CD4-positive, alpha-beta T cell (primary cell): ENCODE results near the gene ZNF467. TPM values are rescaled to one million over a fixed set of nuclear protein-coding genes. Genes with fewer than 3 reads are reported as not detected.

Experiments used
- ATAC-seq: fragments of 200-7000 bp; cut with Tn5 transposase; one replicate; pipeline ENCODE4 v1.10.0; 2022; ENCODE audit warnings: mild to moderate bottlenecking; ENCODE audit not compliant: poor library complexity
- CTCF ChIA-PET: fragments of 350-600 bp; sonication (Branson Sonifier 250); formaldehyde crosslinking; loops from one replicate; lab custom pipeline; 2021; ENCODE audit warnings: antibody characterized with exemption, inconsistent platforms; lab: Charles Lee
- POLR2A ChIA-PET: fragments of 350-600 bp; sonication (Branson Sonifier 250); formaldehyde crosslinking; loops from one replicate; lab custom pipeline; 2021; ENCODE audit warnings: antibody characterized with exemption, inconsistent platforms; lab: Charles Lee
- DNase-seq, 14 experiments: peaks; one replicate each; pipeline ENCODE4 v3.0.0-alpha.2; 2013 to 2020; ENCODE audit warnings: mixed read lengths in 2 of 14
- H3K27ac ChIP-seq, 2 donors: one replicate each; pipeline versions ENCODE4 v1.5.1 to v1.7.0; 2013; ENCODE audit warnings: low read length in 2 of 2, low read depth in 1 of 2, mild to moderate bottlenecking in 1 of 2
- H3K27me3 ChIP-seq, 2 experiments: 1 replicate in 1 of 2; 2 replicates in 1 of 2; pipeline versions ENCODE4 v1.6.1 to v1.7.0; 2013; ENCODE audit warnings: low read length in 2 of 2, control low read depth in 1 of 2, mild to moderate bottlenecking in 1 of 2, moderate library complexity in 1 of 2; ENCODE audit not compliant: insufficient read depth in 2 of 2, control insufficient read depth in 1 of 2
- H3K36me3 ChIP-seq: one replicate; pipeline ENCODE4 v1.6.1; 2013; ENCODE audit warnings: low read length, control low read depth; ENCODE audit not compliant: insufficient read depth
- H3K4me1 ChIP-seq: one replicate; pipeline ENCODE4 v1.6.1; 2013; ENCODE audit warnings: low read length, control low read depth; ENCODE audit not compliant: insufficient read depth
- H3K4me3 ChIP-seq: one replicate; pipeline ENCODE4 v1.5.1; 2013; ENCODE audit warnings: mild to moderate bottlenecking, low read length, moderate library complexity
- H3K9me3 ChIP-seq, 2 experiments: 1 replicate in 1 of 2; 2 replicates in 1 of 2; pipeline versions ENCODE4 v1.6.1 to v1.7.0; 2013; ENCODE audit warnings: low read length in 2 of 2, mild to moderate bottlenecking in 2 of 2, control low read depth in 1 of 2, moderate library complexity in 1 of 2; ENCODE audit not compliant: control insufficient read depth in 1 of 2, insufficient read depth in 1 of 2
- H3K27ac Mint-ChIP-seq: one replicate; pipeline ENCODE4 v1.8.0; 2020; ENCODE audit warnings: mixed read lengths
- H3K27me3 Mint-ChIP-seq: one replicate; pipeline ENCODE4 v1.8.0; 2021; ENCODE audit warnings: mixed read lengths
- H3K36me3 Mint-ChIP-seq: one replicate; pipeline ENCODE4 v1.8.0; 2021; ENCODE audit warnings: low read depth, mixed read lengths
- H3K4me1 Mint-ChIP-seq: one replicate; pipeline ENCODE4 v1.8.0; 2021; ENCODE audit warnings: low read depth, mixed read lengths
- H3K4me3 Mint-ChIP-seq: one replicate; pipeline ENCODE4 v1.8.0; 2020; ENCODE audit warnings: mild to moderate bottlenecking, mixed read lengths
- H3K9me3 Mint-ChIP-seq: one replicate; pipeline ENCODE4 v1.8.0; 2020; ENCODE audit warnings: mixed read lengths
- CTCF ChIP-seq: fragments of 200-600 bp; IDR thresholded peaks from one replicate; pipeline ENCODE4 v1.8.0; 2022; ENCODE audit warnings: antibody characterized with exemption, mild to moderate bottlenecking
- intact Hi-C, 2 experiments: fragments of 100-400 bp; cut with DNase I in 1 of 2; cut with micrococcal nuclease in 1 of 2; formaldehyde crosslinking; loops; one replicate each; pipeline versions ENCODE4 v1.15.1 to v1.9.0; 2023 to 2025; cut with DNase I, micrococcal nuclease
- polyA plus RNA-seq, 2 donors: library from polyadenylated mRNA; unstranded; fragments of 120-200 nt; gene quantifications; one replicate each; pipeline ENCODE4 v1.2.1, GENCODE V29; 2013
- total RNA-seq, 174 experiments: library from RNA in 2 of 174; stranded (reverse) in 2 of 174; gene quantifications; one replicate each; pipeline ENCODE4 v1.2.3 and lab custom pipeline; 2021 to 2026

ZNF467 gene, protein sequence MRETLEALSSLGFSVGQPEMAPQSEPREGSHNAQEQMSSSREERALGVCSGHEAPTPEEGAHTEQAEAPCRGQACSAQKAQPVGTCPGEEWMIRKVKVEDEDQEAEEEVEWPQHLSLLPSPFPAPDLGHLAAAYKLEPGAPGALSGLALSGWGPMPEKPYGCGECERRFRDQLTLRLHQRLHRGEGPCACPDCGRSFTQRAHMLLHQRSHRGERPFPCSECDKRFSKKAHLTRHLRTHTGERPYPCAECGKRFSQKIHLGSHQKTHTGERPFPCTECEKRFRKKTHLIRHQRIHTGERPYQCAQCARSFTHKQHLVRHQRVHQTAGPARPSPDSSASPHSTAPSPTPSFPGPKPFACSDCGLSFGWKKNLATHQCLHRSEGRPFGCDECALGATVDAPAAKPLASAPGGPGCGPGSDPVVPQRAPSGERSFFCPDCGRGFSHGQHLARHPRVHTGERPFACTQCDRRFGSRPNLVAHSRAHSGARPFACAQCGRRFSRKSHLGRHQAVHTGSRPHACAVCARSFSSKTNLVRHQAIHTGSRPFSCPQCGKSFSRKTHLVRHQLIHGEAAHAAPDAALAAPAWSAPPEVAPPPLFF
- total RNA-seq (1 to 10 TPM; 4.1 to 4.3 TPM), total RNA-seq (lab: John Stamatoyannopoulos, UW) (0 to 9.0 (median 0.96) reads per million in 172 experiments)
- polyA plus RNA-seq (2013, experiment 1 of 2) = 10.2 TPM
- polyA plus RNA-seq (2013, experiment 2 of 2) = 9.6 TPM

- Histone ChIP-seq H3K27me3 (no peaks in the 10 kb centered on the region), H3K27ac (no peak within 1 kb of the TSS), H3K36me3 (peaks cover 4% of the 10 kb centered on the region), H3K4me1 (peaks cover 31% of the 10 kb centered on the region), H3K4me3 (peak within 1 kb of the TSS; percentile 67), H3K9me3 (no peaks in the 10 kb centered on the region)
- intact Hi-C loops = loop anchor here (2.0 to 5.0 kb wide), 6 partner anchors 56 to 1284 kb away; partner anchors contain the start of genes ATP6V0E2 (in 1 of the 2), CDK5 (in 1 of the 2), SLC4A2 (in 1 of the 2) and ZNF746 (in 1 of the 2)
- ChIA-PET POLR2A (interaction anchor here (0.8 kb wide), 1 partner anchor 98 kb away, joined by 3 read pairs; no protein-coding TSS in a partner anchor), CTCF (interaction anchor here (0.6 kb wide), 1 partner anchor 32 kb away, joined by 4 read pairs; no protein-coding TSS in a partner anchor)
- Mint-ChIP-seq H3K27ac (no peak within 1 kb of the TSS), H3K9me3 (no peaks in the 10 kb centered on the region), H3K36me3 (peaks cover under 1% of the 10 kb centered on the region), H3K27me3 (no peaks in the 10 kb centered on the region), H3K4me3 (peak within 1 kb of the TSS; percentile 86), H3K4me1 (peaks cover 20% of the 10 kb centered on the region)
- peak; percentile 38 to 84 (median 59) for DNase-seq
- no peak for TF ChIP-seq CTCF
- peak; percentile 40 for ATAC-seq
Measured at GRCh38 chr7:149773446-149774236, at the start of gene ZNF467. TSS of gene ZNF467 (minus strand) at chr7:149773588. CDS start at chr7:149771032, 2,556 bp downstream.

GRCh38 chr7:149822353-149822943 is 49.1 kb upstream of the ZNF467 start:
- no peaks in the 10 kb centered on the region for H3K9me3 ChIP-seq
- DNase-seq (no peak), ATAC-seq (no peak)
- ChIA-PET CTCF (no interaction called here), POLR2A (no interaction called here)
- H3K4me1 ChIP-seq = no peaks in the 10 kb centered on the region
- intact Hi-C loops = no loop called here
- no peaks in the 10 kb centered on the region for H3K27me3 ChIP-seq
- no peaks in the 10 kb centered on the region for H3K36me3 ChIP-seq
- H3K9me3 Mint-ChIP-seq = no peaks in the 10 kb centered on the region
- H3K4me3 ChIP-seq = no peak overlapping the region
- H3K27ac ChIP-seq = no peak overlapping the region
- no peaks in the 10 kb centered on the region for H3K36me3 Mint-ChIP-seq
- H3K4me1 Mint-ChIP-seq = no peaks in the 10 kb centered on the region
- no peak overlapping the region for H3K4me3 Mint-ChIP-seq
- no peak overlapping the region for H3K27ac Mint-ChIP-seq
- TF ChIP-seq CTCF = no peak
- H3K27me3 Mint-ChIP-seq = no peaks in the 10 kb centered on the region
